Neuronal stem cell (in vitro differentiated cells): Measurements from ENCODE around the gene A2M.

Experiments used
- DNase-seq: peaks from one replicate; pipeline ENCODE4 v3.0.0-alpha.2; 2013; ENCODE audit warnings: low spot score
- H2AFZ ChIP-seq: one replicate; pipeline ENCODE4 v1.6.1; 2013; ENCODE audit warnings: mild to moderate bottlenecking, low read length, inconsistent platforms
- H2AK5ac ChIP-seq: 2 replicates; pipeline ENCODE4 v1.6.1; 2013; ENCODE audit warnings: low read depth, mild to moderate bottlenecking, inconsistent platforms, low read length, moderate library complexity, mixed read lengths
- H2BK120ac ChIP-seq: 2 replicates; pipeline ENCODE4 v1.6.1; 2013; ENCODE audit warnings: low read depth, mild to moderate bottlenecking, inconsistent platforms, low read length, moderate library complexity, mixed read lengths
- H2BK12ac ChIP-seq: one replicate; pipeline ENCODE4 v1.6.1; 2013; ENCODE audit warnings: low read length, inconsistent platforms
- H2BK15ac ChIP-seq: 2 replicates; pipeline ENCODE4 v1.6.1; 2013; ENCODE audit warnings: mild to moderate bottlenecking, low read length, inconsistent platforms, mixed read lengths
- H2BK5ac ChIP-seq: one replicate; pipeline ENCODE4 v1.6.1; 2013; ENCODE audit warnings: inconsistent platforms, mild to moderate bottlenecking, low read length, moderate library complexity
- H3K14ac ChIP-seq: one replicate; pipeline ENCODE4 v1.6.1; 2013; ENCODE audit warnings: low read length, inconsistent platforms
- H3K18ac ChIP-seq: 2 replicates; pipeline ENCODE4 v1.6.1; 2013; ENCODE audit warnings: low read length, inconsistent platforms
- H3K23ac ChIP-seq: 2 replicates; pipeline ENCODE4 v1.6.1; 2013; ENCODE audit warnings: low read depth, mild to moderate bottlenecking, mixed read lengths, low read length, inconsistent platforms; ENCODE audit not compliant: poor library complexity
- H3K27ac ChIP-seq: replicated peaks from 3 replicates; pipeline ENCODE4 v1.5.1; 2013; ENCODE audit warnings: low read length, inconsistent platforms
- H3K27me3 ChIP-seq, 3 experiments: 2 replicates each; pipeline ENCODE4 v1.6.1; 2013; ENCODE audit warnings: low read length in 3 of 3, mild to moderate bottlenecking in 2 of 3, inconsistent platforms in 1 of 3, low read depth in 1 of 3, mixed read lengths in 1 of 3, moderate library complexity in 1 of 3; ENCODE audit not compliant: control insufficient read depth in 3 of 3, insufficient read depth in 3 of 3
- H3K36me3 ChIP-seq, 2 donors: replicated peaks in 1 of 2; 2 replicates each; pipeline ENCODE4 v1.6.1; 2013; ENCODE audit warnings: low read length in 2 of 2; ENCODE audit not compliant: control insufficient read depth in 2 of 2, insufficient read depth in 2 of 2
- H3K4ac ChIP-seq: 2 replicates; pipeline ENCODE4 v1.6.1; 2013; ENCODE audit warnings: inconsistent platforms, mild to moderate bottlenecking, low read length, moderate library complexity
- H3K4me1 ChIP-seq, 2 donors: 1 replicate in 1 of 2; 2 replicates in 1 of 2; pipeline ENCODE4 v1.6.1; 2013; ENCODE audit warnings: low read length in 2 of 2, low read depth in 1 of 2; ENCODE audit not compliant: control insufficient read depth in 2 of 2, insufficient read depth in 1 of 2
- H3K4me2 ChIP-seq: one replicate; pipeline ENCODE4 v1.6.1; 2013; ENCODE audit warnings: mild to moderate bottlenecking, low read length, inconsistent platforms; ENCODE audit not compliant: insufficient read depth, poor library complexity, severe bottlenecking
- H3K4me3 ChIP-seq, 2 donors: 2 replicates each; pipeline ENCODE4 v1.5.1; 2013; ENCODE audit warnings: low read length in 2 of 2, mild to moderate bottlenecking in 2 of 2, inconsistent platforms in 1 of 2, moderate library complexity in 1 of 2
- H3K79me1 ChIP-seq: one replicate; pipeline ENCODE4 v1.6.1; 2013; ENCODE audit warnings: low read depth, mild to moderate bottlenecking, inconsistent platforms, low read length, moderate library complexity
- H3K9ac ChIP-seq: one replicate; pipeline ENCODE4 v1.6.1; 2013; ENCODE audit warnings: mild to moderate bottlenecking, low read depth, low read length, inconsistent platforms; ENCODE audit not compliant: poor library complexity
- H3K9me3 ChIP-seq, 2 donors: replicated peaks in 1 of 2; 2 replicates each; pipeline versions ENCODE3 to v1.6.1; 2013; ENCODE audit warnings: low read length in 2 of 2, mild to moderate bottlenecking in 2 of 2, inconsistent platforms in 1 of 2, low read depth in 1 of 2, mixed read lengths in 1 of 2, moderate library complexity in 1 of 2; ENCODE audit not compliant: control insufficient read depth in 2 of 2, insufficient read depth in 1 of 2
- H4K8ac ChIP-seq: one replicate; pipeline ENCODE4 v1.6.1; 2013; ENCODE audit warnings: low read depth, mild to moderate bottlenecking, inconsistent platforms, low read length, moderate library complexity
- H4K91ac ChIP-seq: one replicate; pipeline ENCODE4 v1.6.1; 2013; ENCODE audit warnings: low read length, low read depth, mild to moderate bottlenecking, inconsistent platforms; ENCODE audit not compliant: poor library complexity
- WGBS, 2 donors: extraction: QIAGEN DNeasy Blood & Tissue Kit; methylation state at CpG; one replicate each; pipeline ENCODE4 v1.1.7; 2013; ENCODE audit warnings: missing lambda C conversion rate in 2 of 2, mixed read lengths in 1 of 2; ENCODE audit not compliant: insufficient read length in 2 of 2, insufficient replicate concordance in 1 of 2; ENCODE audit errors: extremely low coverage in 2 of 2; 5-methylcytosine and 5-hydroxymethylcytosine counted together

A2M gene

DNA sequence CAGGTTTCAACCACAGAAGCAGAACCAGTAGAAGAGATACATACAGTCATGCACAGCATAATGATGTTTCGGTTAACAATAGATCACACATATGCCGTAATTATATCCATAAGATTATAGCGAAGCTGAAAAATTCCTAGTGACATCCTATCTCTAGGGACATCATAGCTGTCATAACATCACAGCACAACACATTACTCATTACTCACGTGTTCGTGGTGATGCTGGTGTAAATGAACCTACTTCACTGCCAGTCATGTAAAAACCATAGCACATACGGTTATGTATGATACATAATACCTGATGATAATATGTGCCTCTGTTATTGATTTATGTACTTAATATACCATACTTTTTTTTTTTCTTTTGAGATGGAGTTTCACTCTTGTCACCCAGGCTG is 81.6 kb downstream of the A2M start:
- Histone ChIP-seq H3K79me1 (no peaks in the 10 kb centered on the region), H2BK120ac (no peak overlapping the region), H2BK15ac (no peak overlapping the region), H2BK5ac (no peak overlapping the region), H2BK12ac (no peak overlapping the region), H3K27me3 (no peaks in the 10 kb centered on the region), H4K91ac (no peak overlapping the region), H3K27ac (no peak overlapping the region), H3K4me1 (peaks cover 0 to 4% of the 10 kb centered on the region in 2 donors), H3K4ac (no peak overlapping the region), H3K18ac (no peak overlapping the region), H3K9me3 (no peaks in the 10 kb centered on the region), H2AK5ac (no peak overlapping the region), H3K36me3 (no peaks in the 10 kb centered on the region), H3K4me3 (no peak overlapping the region), H4K8ac (no peak overlapping the region), H3K23ac (no peak overlapping the region), H3K4me2 (no peak overlapping the region), H2AFZ (no peak overlapping the region), H3K14ac (no peak overlapping the region), H3K9ac (no peak overlapping the region)
- DNase-seq = no peak
- WGBS, 2 donors = no CpG with 5 or more reads among the region's 6 CpGs

- Histone ChIP-seq H2BK12ac (no peak overlapping the region), H3K9ac (no peak overlapping the region), H2BK5ac (no peak overlapping the region), H3K36me3 (no peaks in the 10 kb centered on the region), H3K18ac (no peak overlapping the region), H3K4ac (no peak overlapping the region), H3K23ac (no peak overlapping the region), H2AK5ac (no peak overlapping the region), H2AFZ (no peak overlapping the region), H3K27ac (no peak overlapping the region), H4K8ac (no peak overlapping the region), H3K27me3 (no peaks in the 10 kb centered on the region), H3K9me3 (no peaks in the 10 kb centered on the region), H2BK15ac (no peak overlapping the region), H4K91ac (no peak overlapping the region), H3K4me2 (no peak overlapping the region), H2BK120ac (no peak overlapping the region), H3K14ac (no peak overlapping the region), H3K79me1 (no peaks in the 10 kb centered on the region), H3K4me3 (no peak overlapping the region), H3K4me1 (peaks cover 0 to 4% of the 10 kb centered on the region in 2 donors)
- DNase-seq = no peak
- WGBS, 2 donors = no CpG with 5 or more reads among the region's 2 CpGs
Measured at GRCh38 chr12:9033265-9033887, 82.3 kb downstream of the A2M start.

GRCh38 chr12:9032202-9032964 is 83.3 kb downstream of the A2M start:
- Histone ChIP-seq H3K27me3 (no peaks in the 10 kb centered on the region), H3K23ac (no peak overlapping the region), H3K4ac (no peak overlapping the region), H3K9me3 (no peaks in the 10 kb centered on the region), H3K9ac (no peak overlapping the region), H2BK120ac (no peak overlapping the region), H3K27ac (no peak overlapping the region), H2AFZ (no peak overlapping the region), H3K14ac (no peak overlapping the region), H2BK15ac (no peak overlapping the region), H2AK5ac (no peak overlapping the region), H3K36me3 (no peaks in the 10 kb centered on the region), H4K8ac (no peak overlapping the region), H3K79me1 (no peaks in the 10 kb centered on the region), H4K91ac (no peak overlapping the region), H3K4me3 (no peak overlapping the region), H2BK5ac (no peak overlapping the region), H3K4me1 (peaks cover 0 to 4% of the 10 kb centered on the region in 2 donors), H2BK12ac (no peak overlapping the region), H3K18ac (no peak overlapping the region), H3K4me2 (no peak overlapping the region)
- no peak for DNase-seq
- no CpG with 5 or more reads among the region's 5 CpGs for WGBS, 2 donors

DNA sequence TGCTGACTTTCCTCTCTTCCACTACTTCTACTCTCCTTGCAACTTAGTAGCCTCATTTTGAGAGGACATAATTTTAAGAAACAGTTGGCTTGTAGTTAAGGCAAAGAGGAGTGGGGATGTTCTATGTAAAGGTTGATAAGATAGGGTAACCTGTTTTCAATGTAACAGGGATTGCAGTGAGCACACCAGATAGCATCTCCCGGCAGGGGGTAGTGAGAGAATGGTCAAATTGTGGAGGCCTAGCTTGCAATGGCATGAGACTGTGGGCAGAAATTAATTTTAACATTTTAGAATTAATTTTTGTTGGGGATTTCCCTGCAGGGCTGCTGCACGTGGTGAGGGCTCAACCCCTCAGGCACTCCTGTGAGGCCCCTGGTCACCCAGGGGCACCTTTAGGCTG is 84.9 kb downstream of the A2M start:
- Histone ChIP-seq H2BK5ac (no peak overlapping the region), H3K4me1 (peaks cover 0 to 4% of the 10 kb centered on the region in 2 donors), H3K9me3 (no peaks in the 10 kb centered on the region), H3K23ac (no peak overlapping the region), H4K91ac (no peak overlapping the region), H3K14ac (no peak overlapping the region), H3K36me3 (no peaks in the 10 kb centered on the region), H3K4me3 (no peak overlapping the region), H3K4ac (no peak overlapping the region), H3K27ac (no peak overlapping the region), H3K9ac (no peak overlapping the region), H3K79me1 (no peaks in the 10 kb centered on the region), H2AFZ (no peak overlapping the region), H3K27me3 (no peaks in the 10 kb centered on the region), H2BK12ac (no peak overlapping the region), H3K18ac (no peak overlapping the region), H2AK5ac (no peak overlapping the region), H2BK15ac (no peak overlapping the region), H2BK120ac (no peak overlapping the region), H4K8ac (no peak overlapping the region), H3K4me2 (no peak overlapping the region)
- WGBS, 2 donors = no CpG with 5 or more reads among the region's 2 CpGs
- DNase-seq = no peak
